HL-60 (cell line): ENCODE results near the gene ATP8A1.

ENCODE experiments used
- DNase-seq, 2 experiments: peaks; one replicate each; pipeline ENCODE4 v3.0.0-alpha.2; 2010 to 2020; ENCODE audit warnings: low read depth in 1 of 2, low spot score in 1 of 2
- H3K27ac ChIP-seq: fragments of 250-450 bp; sonication (Bioruptor Pico); replicated peaks from 2 replicates; pipeline ENCODE4 v1.5.1; 2020; ENCODE audit warnings: mild to moderate bottlenecking, moderate library complexity
- H3K27me3 ChIP-seq: fragments of 250-450 bp; sonication (Bioruptor Pico); 2 replicates; pipeline ENCODE4 v1.5.1; 2021; ENCODE audit warnings: mild to moderate bottlenecking, moderate library complexity; ENCODE audit not compliant: insufficient read depth, poor library complexity, severe bottlenecking
- H3K4me3 ChIP-seq: replicated peaks from 2 replicates; pipeline ENCODE4 v1.5.1; 2011; ENCODE audit warnings: mild to moderate bottlenecking, control low read depth, low read length; ENCODE audit not compliant: insufficient read depth
- CTCF ChIP-seq: IDR thresholded peaks from one replicate; pipeline ENCODE4 v1.5.1; 2011; ENCODE audit warnings: low read length, control low read depth, inconsistent platforms; ENCODE audit not compliant: insufficient read depth
- GABPA ChIP-seq: IDR thresholded peaks from 2 replicates; pipeline ENCODE4 v1.6.1; 2012; ENCODE audit warnings: low read depth
- POLR2AphosphoS5 ChIP-seq: IDR thresholded peaks from 2 replicates; pipeline ENCODE4 v1.6.1; 2012; ENCODE audit warnings: low read depth
- REST ChIP-seq: IDR thresholded peaks from 2 replicates; pipeline ENCODE4 v1.6.1; 2012; ENCODE audit warnings: low read depth; ENCODE audit not compliant: insufficient replicate concordance
- SPI1 ChIP-seq: IDR thresholded peaks from 2 replicates; pipeline ENCODE4 v1.6.1; 2012; ENCODE audit warnings: low read depth, mild to moderate bottlenecking, borderline replicate concordance
- long read RNA-seq: library from polyadenylated mRNA; unstranded; transcript quantifications from one replicate; pipeline ENCODE4 v2.0.0, GENCODE V29; 2020

The ATP8A1 gene
- long read RNA-seq, full-length matches to known transcripts, result 1 of 22 reads
- long read RNA-seq, partial matches to known transcripts, result 11 of 22 reads
- long read RNA-seq, other reads (novel, unspliced or antisense), result 10 of 22 reads

- H3K27ac ChIP-seq, result peak within 1 kb of the TSS; percentile 97
- peak within 1 kb of the TSS; percentile 77 for H3K4me3 ChIP-seq
- DNase-seq, result peak; percentile 43 to 84
- TF ChIP-seq GABPA (no peak), POLR2AphosphoS5 (peak; percentile 90), REST (peak; percentile 71)
- H3K27me3 ChIP-seq, result no peaks in the 10 kb centered on the region
These were observed at the start of gene ATP8A1 for GRCh38 chr4:42656944-42657792. Gene ATP8A1 (minus strand): TSS chr4:42657105. CDS start chr4:42656873, 232 bp downstream.

GRCh38 chr4:42706086-42706485 lies 49.2 kb upstream of the ATP8A1 start:
- no peak overlapping the region for H3K27ac ChIP-seq
- H3K4me3 ChIP-seq, result no peak overlapping the region
- no peak for DNase-seq
- TF ChIP-seq REST (no peak), CTCF (no peak), GABPA (no peak), POLR2AphosphoS5 (no peak), SPI1 (no peak)
- H3K27me3 ChIP-seq, result no peaks in the 10 kb centered on the region

DNA sequence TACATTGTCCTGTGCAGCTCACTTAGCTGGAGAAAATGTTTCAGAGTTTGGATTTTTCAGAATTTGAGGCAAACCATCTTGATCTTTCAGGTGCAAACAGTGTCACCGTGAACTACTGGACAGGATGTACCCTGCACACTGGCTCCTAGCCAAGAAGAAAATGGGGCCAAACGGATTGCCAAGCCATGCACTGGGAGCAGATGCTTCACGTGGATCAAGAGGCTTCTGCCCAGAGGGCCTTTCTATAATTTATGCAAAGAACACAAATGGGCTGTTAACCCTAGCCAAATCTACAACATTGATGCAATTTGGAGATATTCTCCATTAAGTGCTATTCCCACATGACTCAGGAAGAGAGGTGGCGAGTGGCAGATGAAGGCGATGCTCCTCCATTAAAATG lies 46.9 kb upstream of the ATP8A1 start:
- H3K4me3 ChIP-seq, result no peak overlapping the region
- H3K27me3 ChIP-seq, result no peaks in the 10 kb centered on the region
- no peak for DNase-seq
- no peak for TF ChIP-seq CTCF
- TF ChIP-seq POLR2AphosphoS5, result no peak
- no peak for TF ChIP-seq GABPA
- no peak for TF ChIP-seq SPI1
- no peak for TF ChIP-seq REST
- H3K27ac ChIP-seq, result no peak overlapping the region
